Loucy (cell line): ENCODE results near the gene EFCAB13.

Source experiments
- EZH2phosphoT487 ChIP-seq: fragments of 200-600 bp; IDR thresholded peaks from 2 replicates; pipeline ENCODE4 v1.6.1; 2018; ENCODE audit warnings: antibody characterized with exemption, mild to moderate bottlenecking, moderate library complexity, borderline replicate concordance
- TF ChIP-seq, protein P1 (sequence below): fragments of 200-600 bp; sonication (generic); conservative IDR thresholded peaks from 2 replicates; pipeline ENCODE4 v1.5.1; 2014; ENCODE audit warnings: mild to moderate bottlenecking, antibody characterized with exemption, low read length

DNA sequence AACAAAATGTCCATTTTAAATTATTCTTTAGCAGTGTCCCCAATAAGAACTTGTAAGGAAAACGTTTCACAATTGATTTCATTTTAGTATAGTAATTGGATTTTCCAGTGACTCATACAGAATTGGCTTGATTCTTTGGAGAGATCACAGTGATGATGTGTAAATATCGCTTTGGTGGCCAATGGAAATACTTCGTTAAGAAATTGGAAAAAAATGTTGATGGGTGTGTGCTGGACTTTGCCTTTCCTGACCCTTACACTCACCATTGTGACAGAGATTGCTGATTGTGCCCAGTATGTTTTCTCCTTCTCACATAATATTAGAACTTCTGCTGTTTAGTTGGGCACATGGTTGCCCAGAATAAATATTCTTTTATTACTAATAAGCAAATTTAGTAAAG is 7.4 kb upstream of the EFCAB13 start:
- TF ChIP-seq, protein P1, sequence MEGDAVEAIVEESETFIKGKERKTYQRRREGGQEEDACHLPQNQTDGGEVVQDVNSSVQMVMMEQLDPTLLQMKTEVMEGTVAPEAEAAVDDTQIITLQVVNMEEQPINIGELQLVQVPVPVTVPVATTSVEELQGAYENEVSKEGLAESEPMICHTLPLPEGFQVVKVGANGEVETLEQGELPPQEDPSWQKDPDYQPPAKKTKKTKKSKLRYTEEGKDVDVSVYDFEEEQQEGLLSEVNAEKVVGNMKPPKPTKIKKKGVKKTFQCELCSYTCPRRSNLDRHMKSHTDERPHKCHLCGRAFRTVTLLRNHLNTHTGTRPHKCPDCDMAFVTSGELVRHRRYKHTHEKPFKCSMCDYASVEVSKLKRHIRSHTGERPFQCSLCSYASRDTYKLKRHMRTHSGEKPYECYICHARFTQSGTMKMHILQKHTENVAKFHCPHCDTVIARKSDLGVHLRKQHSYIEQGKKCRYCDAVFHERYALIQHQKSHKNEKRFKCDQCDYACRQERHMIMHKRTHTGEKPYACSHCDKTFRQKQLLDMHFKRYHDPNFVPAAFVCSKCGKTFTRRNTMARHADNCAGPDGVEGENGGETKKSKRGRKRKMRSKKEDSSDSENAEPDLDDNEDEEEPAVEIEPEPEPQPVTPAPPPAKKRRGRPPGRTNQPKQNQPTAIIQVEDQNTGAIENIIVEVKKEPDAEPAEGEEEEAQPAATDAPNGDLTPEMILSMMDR, result no peak
- TF ChIP-seq EZH2phosphoT487, result no peak
